WERI-Rb-1 (cell line): ENCODE results near the gene IGF2BP3.

Experiments
- DNase-seq: peaks from one replicate; pipeline ENCODE4 v3.0.0-alpha.2; 2020
- H3K27ac ChIP-seq: fragments of 250-450 bp; sonication (Bioruptor Pico); 2 replicates; pipeline ENCODE4 v1.5.1; 2020; ENCODE audit warnings: mild to moderate bottlenecking, moderate library complexity
- H3K27me3 ChIP-seq: fragments of 250-450 bp; sonication (Bioruptor Pico); 2 replicates; pipeline ENCODE4 v1.5.1; 2021; ENCODE audit warnings: mild to moderate bottlenecking, low read depth, moderate library complexity; ENCODE audit not compliant: insufficient read depth, severe bottlenecking
- H3K36me3 ChIP-seq: fragments of 250-450 bp; sonication (Bioruptor Pico); 2 replicates; pipeline ENCODE4 v1.5.1; 2020; ENCODE audit warnings: mild to moderate bottlenecking, moderate library complexity
- H3K4me3 ChIP-seq: 2 replicates; pipeline ENCODE4 v1.5.1; 2011; ENCODE audit warnings: low read depth, mild to moderate bottlenecking, control low read depth, low read length
- H3K9me3 ChIP-seq: fragments of 250-450 bp; sonication (Bioruptor Pico); 2 replicates; pipeline ENCODE4 v1.5.1; 2021; ENCODE audit warnings: mild to moderate bottlenecking, moderate library complexity; ENCODE audit not compliant: severe bottlenecking
- TF ChIP-seq, protein P1 (sequence below): IDR thresholded peaks from 2 replicates; pipeline ENCODE4 v1.5.1; 2011; ENCODE audit warnings: low read depth, mild to moderate bottlenecking, control low read depth, inconsistent platforms, low read length

Gene IGF2BP3

GRCh38 chr7:23291957-23292560, 178.2 kb downstream of the IGF2BP3 start:
- Histone ChIP-seq H3K27me3 (no peaks in the 10 kb centered on the region), H3K36me3 (no peaks in the 10 kb centered on the region), H3K27ac (no peak overlapping the region), H3K4me3 (no peak overlapping the region), H3K9me3 (no peaks in the 10 kb centered on the region)
- DNase-seq: no peak
- TF ChIP-seq, protein P1, sequence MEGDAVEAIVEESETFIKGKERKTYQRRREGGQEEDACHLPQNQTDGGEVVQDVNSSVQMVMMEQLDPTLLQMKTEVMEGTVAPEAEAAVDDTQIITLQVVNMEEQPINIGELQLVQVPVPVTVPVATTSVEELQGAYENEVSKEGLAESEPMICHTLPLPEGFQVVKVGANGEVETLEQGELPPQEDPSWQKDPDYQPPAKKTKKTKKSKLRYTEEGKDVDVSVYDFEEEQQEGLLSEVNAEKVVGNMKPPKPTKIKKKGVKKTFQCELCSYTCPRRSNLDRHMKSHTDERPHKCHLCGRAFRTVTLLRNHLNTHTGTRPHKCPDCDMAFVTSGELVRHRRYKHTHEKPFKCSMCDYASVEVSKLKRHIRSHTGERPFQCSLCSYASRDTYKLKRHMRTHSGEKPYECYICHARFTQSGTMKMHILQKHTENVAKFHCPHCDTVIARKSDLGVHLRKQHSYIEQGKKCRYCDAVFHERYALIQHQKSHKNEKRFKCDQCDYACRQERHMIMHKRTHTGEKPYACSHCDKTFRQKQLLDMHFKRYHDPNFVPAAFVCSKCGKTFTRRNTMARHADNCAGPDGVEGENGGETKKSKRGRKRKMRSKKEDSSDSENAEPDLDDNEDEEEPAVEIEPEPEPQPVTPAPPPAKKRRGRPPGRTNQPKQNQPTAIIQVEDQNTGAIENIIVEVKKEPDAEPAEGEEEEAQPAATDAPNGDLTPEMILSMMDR: no peak

GRCh38 chr7:23290993-23291392, 179.3 kb downstream of the IGF2BP3 start:
- DNase-seq: no peak
- Histone ChIP-seq H3K9me3 (no peaks in the 10 kb centered on the region), H3K27ac (no peak overlapping the region), H3K36me3 (no peaks in the 10 kb centered on the region), H3K4me3 (no peak overlapping the region), H3K27me3 (no peaks in the 10 kb centered on the region)
- TF ChIP-seq, protein P1: no peak

GRCh38 chr7:23287612-23288011, 182.7 kb downstream of the IGF2BP3 start:
- Histone ChIP-seq H3K27me3 (no peaks in the 10 kb centered on the region), H3K27ac (no peak overlapping the region), H3K4me3 (no peak overlapping the region), H3K9me3 (no peaks in the 10 kb centered on the region), H3K36me3 (no peaks in the 10 kb centered on the region)
- no peak for DNase-seq
- TF ChIP-seq, protein P1: no peak

DNA sequence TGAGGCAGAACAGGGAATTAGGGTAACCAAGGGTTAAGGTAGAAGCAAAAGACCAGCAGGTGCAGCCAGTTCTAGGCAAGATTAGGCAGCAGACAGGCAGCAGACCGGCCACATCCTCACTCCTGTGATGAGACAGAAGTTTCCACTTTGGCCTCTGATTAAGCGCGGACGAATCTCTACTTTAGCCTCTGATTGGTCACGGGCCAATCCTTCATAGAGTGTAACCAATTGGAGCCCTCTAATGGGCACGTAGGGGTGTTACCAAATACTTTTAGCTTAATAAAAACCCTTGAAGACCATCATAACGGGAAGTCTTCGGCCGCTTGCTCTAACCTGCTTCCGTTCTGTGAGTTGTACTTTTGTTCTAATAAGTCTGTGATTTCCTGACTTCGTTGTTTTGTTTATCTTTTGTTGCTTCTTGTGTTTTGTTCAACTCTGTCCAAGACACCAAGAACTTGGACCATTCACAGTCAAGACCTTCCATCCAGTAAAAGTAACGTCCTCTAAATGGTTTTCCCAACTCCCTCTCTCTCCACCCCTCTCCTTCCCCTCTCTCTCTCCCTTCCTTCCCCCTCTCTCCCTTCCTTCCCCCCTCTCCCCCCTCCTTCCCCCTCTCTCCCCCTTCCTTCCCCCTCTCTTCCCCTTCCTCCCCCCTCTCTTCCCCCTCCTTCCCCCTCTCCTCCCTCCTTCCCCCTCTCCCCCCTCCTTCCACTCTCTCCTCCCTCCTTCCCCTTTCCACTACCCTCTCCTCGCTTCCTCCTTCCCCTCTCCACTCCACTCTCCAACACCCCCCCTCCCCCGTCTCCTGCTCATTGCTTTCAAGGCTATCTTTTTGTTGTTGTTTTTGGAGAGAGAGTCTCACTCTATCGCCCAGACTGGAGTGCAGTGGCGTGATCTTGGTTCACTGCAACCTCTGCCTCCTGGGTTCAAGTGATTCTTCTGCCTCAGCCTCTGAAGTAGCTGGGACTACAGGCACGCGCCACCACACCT, 184.3 kb downstream of the IGF2BP3 start:
- Histone ChIP-seq H3K27me3 (no peaks in the 10 kb centered on the region), H3K36me3 (no peaks in the 10 kb centered on the region), H3K27ac (no peak overlapping the region), H3K9me3 (no peaks in the 10 kb centered on the region), H3K4me3 (no peak overlapping the region)
- TF ChIP-seq, protein P1: no peak
- no peak for DNase-seq

DNA sequence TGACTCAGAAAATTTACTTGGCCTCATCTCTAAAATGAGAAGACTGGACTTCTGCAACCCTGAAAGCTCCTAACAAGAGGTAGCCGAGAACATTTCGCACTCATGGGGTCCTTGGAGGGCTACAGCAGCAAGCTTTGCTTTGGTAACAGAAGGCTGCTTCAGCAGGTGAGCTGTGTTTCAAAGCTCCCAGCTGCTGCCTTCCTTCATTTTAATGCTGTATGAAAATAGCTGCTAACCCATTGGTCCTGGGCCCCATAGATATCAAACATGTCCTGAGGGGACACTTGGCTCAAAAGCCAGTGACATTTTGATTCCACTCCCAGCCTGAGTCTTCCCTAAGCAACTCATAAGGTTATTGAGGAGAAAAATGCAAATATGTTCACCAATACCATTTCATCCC, 185.4 kb downstream of the IGF2BP3 start:
- H3K36me3 ChIP-seq: no peaks in the 10 kb centered on the region
- H3K27me3 ChIP-seq: no peaks in the 10 kb centered on the region
- TF ChIP-seq, protein P1: no peak
- no peak overlapping the region for H3K27ac ChIP-seq
- H3K4me3 ChIP-seq: no peak overlapping the region
- DNase-seq: no peak
- no peaks in the 10 kb centered on the region for H3K9me3 ChIP-seq
